CD14-positive monocyte (primary cell): ENCODE measurements around the gene SOST. TPM values are rescaled to one million over a fixed set of nuclear protein-coding genes. Genes with fewer than 3 reads are reported as not detected.
A peak's percentile ranks its signal among the peaks of the same experiment; 100 is the strongest.

Experiments
- DNase-seq, 3 donors: peaks; one replicate each; pipeline ENCODE4 v3.0.0-alpha.2; 2011 to 2022
- H2AFZ ChIP-seq: 2 replicates; pipeline ENCODE4 v1.6.0; 2012; ENCODE audit warnings: mild to moderate bottlenecking, low read depth, low read length, inconsistent platforms; ENCODE audit not compliant: insufficient read depth, poor library complexity, severe bottlenecking
- H3K27ac ChIP-seq, 2 donors: 1 replicate in 1 of 2; 2 replicates in 1 of 2; pipeline ENCODE4 v1.5.1; 2012 to 2013; ENCODE audit warnings: low read length in 2 of 2, control low read depth in 1 of 2, inconsistent platforms in 1 of 2, low read depth in 1 of 2, mild to moderate bottlenecking in 1 of 2
- H3K27me3 ChIP-seq, 2 donors: one replicate each; pipeline versions ENCODE4 v1.6.0 to v1.6.1; 2011 to 2013; ENCODE audit warnings: low read length in 2 of 2; ENCODE audit not compliant: control insufficient read depth in 2 of 2, insufficient read depth in 2 of 2
- H3K36me3 ChIP-seq, 2 donors: replicated peaks in 1 of 2; 1 replicate in 1 of 2; 2 replicates in 1 of 2; pipeline versions ENCODE4 v1.5.1 to v1.6.1; 2012 to 2013; ENCODE audit warnings: low read length in 2 of 2, control low read depth in 1 of 2, inconsistent platforms in 1 of 2, mild to moderate bottlenecking in 1 of 2; ENCODE audit not compliant: insufficient read depth in 2 of 2, control insufficient read depth in 1 of 2
- H3K4me1 ChIP-seq, 2 donors: 1 replicate in 1 of 2; 2 replicates in 1 of 2; pipeline versions ENCODE4 v1.5.1 to v1.6.1; 2012 to 2013; ENCODE audit warnings: low read length in 2 of 2, control low read depth in 1 of 2, inconsistent platforms in 1 of 2, mild to moderate bottlenecking in 1 of 2, moderate library complexity in 1 of 2; ENCODE audit not compliant: insufficient read depth in 2 of 2, control insufficient read depth in 1 of 2
- H3K4me2 ChIP-seq: replicated peaks from 2 replicates; pipeline ENCODE3; 2012; ENCODE audit warnings: low read length, moderate library complexity, mild to moderate bottlenecking; ENCODE audit not compliant: poor library complexity, severe bottlenecking; ENCODE audit errors: extremely low read depth
- H3K4me3 ChIP-seq, 3 experiments: fragments of 200-600 bp in 1 of 3; sonication (generic) in 1 of 3; replicated peaks in 1 of 3; 1 replicate in 2 of 3; 2 replicates in 1 of 3; pipeline ENCODE4 v1.5.1; 2011 to 2013; ENCODE audit warnings: low read length in 3 of 3, mild to moderate bottlenecking in 3 of 3, control low read depth in 2 of 3, low read depth in 2 of 3, inconsistent platforms in 1 of 3, moderate library complexity in 1 of 3
- H3K79me2 ChIP-seq: 2 replicates; pipeline ENCODE4 v1.6.0; 2012; ENCODE audit warnings: mild to moderate bottlenecking, control low read depth, inconsistent platforms, low read length, moderate library complexity; ENCODE audit not compliant: insufficient read depth
- H3K9ac ChIP-seq: 2 replicates; pipeline ENCODE4 v1.6.0; 2017; ENCODE audit warnings: low read length, mild to moderate bottlenecking; ENCODE audit not compliant: insufficient read depth, poor library complexity, severe bottlenecking
- H3K9me3 ChIP-seq, 2 donors: replicated peaks in 1 of 2; 1 replicate in 1 of 2; 2 replicates in 1 of 2; pipeline versions ENCODE4 v1.5.1 to v1.6.1; 2012 to 2013; ENCODE audit warnings: low read length in 2 of 2, control low read depth in 1 of 2; ENCODE audit not compliant: control insufficient read depth in 1 of 2, insufficient read depth in 1 of 2
- H4K20me1 ChIP-seq: 2 replicates; pipeline ENCODE4 v1.6.0; 2012; ENCODE audit warnings: mild to moderate bottlenecking, low read length, control low read depth, moderate library complexity; ENCODE audit not compliant: insufficient read depth
- H3K27ac Mint-ChIP-seq, 7 donors: one replicate each; pipeline ENCODE4 v1.8.0; 2020; ENCODE audit warnings: mild to moderate bottlenecking in 7 of 7, mixed read lengths in 7 of 7, moderate library complexity in 6 of 7, inconsistent platforms in 2 of 7
- H3K27me3 Mint-ChIP-seq, 3 donors: one replicate each; pipeline ENCODE4 v1.8.0; 2021 to 2022; ENCODE audit warnings: low read depth in 3 of 3, mild to moderate bottlenecking in 3 of 3, mixed read lengths in 3 of 3, moderate library complexity in 3 of 3, inconsistent platforms in 1 of 3
- H3K36me3 Mint-ChIP-seq, 2 donors: one replicate each; pipeline ENCODE4 v1.8.0; 2020; ENCODE audit warnings: mixed read lengths in 2 of 2, inconsistent platforms in 1 of 2, mild to moderate bottlenecking in 1 of 2
- H3K4me1 Mint-ChIP-seq: one replicate; pipeline ENCODE4 v1.8.0; 2020; ENCODE audit warnings: mild to moderate bottlenecking, mixed read lengths
- H3K4me3 Mint-ChIP-seq, 2 donors: one replicate each; pipeline ENCODE4 v1.8.0; 2020; ENCODE audit warnings: mild to moderate bottlenecking in 2 of 2, mixed read lengths in 2 of 2, moderate library complexity in 1 of 2
- H3K9me3 Mint-ChIP-seq, 7 donors: one replicate each; pipeline ENCODE4 v1.8.0; 2020 to 2022; ENCODE audit warnings: mixed read lengths in 7 of 7, mild to moderate bottlenecking in 6 of 7, moderate library complexity in 6 of 7, inconsistent platforms in 2 of 7
- CTCF ChIP-seq: fragments of 200-600 bp; IDR thresholded peaks from one replicate; pipeline ENCODE4 v1.8.0; 2022; ENCODE audit warnings: antibody characterized with exemption, mild to moderate bottlenecking
- WGBS: methylation state at CpG from one replicate; pipeline ENCODE4 v1.1.5; 2013; ENCODE audit warnings: missing lambda C conversion rate; ENCODE audit not compliant: insufficient coverage; 5-methylcytosine and 5-hydroxymethylcytosine counted together
- intact Hi-C, 2 donors: fragments of 100-400 bp; cut with micrococcal nuclease; formaldehyde crosslinking; loops; one replicate each; pipeline versions ENCODE4 v1.15.0 to v1.15.1; 2023
- polyA plus RNA-seq, 3 donors: library from polyadenylated mRNA; depleted of rRNA in 1 of 3; unstranded in 2 of 3; stranded (reverse) in 1 of 3; fragments of 300-500 nt in 2 of 3; fragments of >200 nt in 1 of 3; fragmentation: Illumina TruSeq in 2 of 3; gene quantifications; 1 replicate in 2 of 3; 2 replicates in 1 of 3; pipeline ENCODE4 v1.2.3, GENCODE V29; 2012 to 2021

The SOST gene
- polyA plus RNA-seq, 3 donors: not detected

GRCh38 chr17:43760254-43760852 lies 1.8 kb upstream of the SOST start:
- WGBS: 50% methylated on average over 2 of the region's 10 CpGs
- no peak overlapping the region for H3K4me3 ChIP-seq
- peaks cover 13 to 17% of the 10 kb centered on the region in 2 donors for H3K4me1 ChIP-seq
- peak overlapping the region in 1 of 7 donors; percentile 45 for H3K27ac Mint-ChIP-seq
- H2AFZ ChIP-seq: no peak overlapping the region
- H3K9me3 ChIP-seq: no peaks in the 10 kb centered on the region
- peak; percentile 69 to 82 (median 78) for DNase-seq
- no peak overlapping the region for H3K9ac ChIP-seq
- peaks cover 20% of the 10 kb centered on the region for H3K4me1 Mint-ChIP-seq
- H3K27me3 Mint-ChIP-seq: peaks cover 21 to 42% (median 26%) of the 10 kb centered on the region in 3 donors
- intact Hi-C loops: loop anchor here in 1 of 2 donors (1.0 to 5.0 kb wide), 2 partner anchors 66 to 183 kb away; no protein-coding TSS in a partner anchor
- H3K4me3 Mint-ChIP-seq: no peak overlapping the region
- H3K27me3 ChIP-seq: peaks cover 9 to 27% of the 10 kb centered on the region in 2 donors
- H3K27ac ChIP-seq: no peak overlapping the region
- H3K79me2 ChIP-seq: no peaks in the 10 kb centered on the region
- peaks cover 0 to 5% of the 10 kb centered on the region in 2 donors for H3K36me3 Mint-ChIP-seq
- no peaks in the 10 kb centered on the region for H3K36me3 ChIP-seq
- peaks cover 0 to 5% (median 0%) of the 10 kb centered on the region in 7 donors for H3K9me3 Mint-ChIP-seq
- TF ChIP-seq CTCF: peak; percentile 96
- peaks cover 5% of the 10 kb centered on the region for H4K20me1 ChIP-seq
- H3K4me2 ChIP-seq: no peak overlapping the region

- intact Hi-C loops: loop anchor here (1.0 to 5.0 kb wide), 3 partner anchors 65 to 183 kb away; no protein-coding TSS in a partner anchor
- H3K9me3 ChIP-seq: no peaks in the 10 kb centered on the region
- H3K27me3 ChIP-seq: peaks cover 11 to 30% of the 10 kb centered on the region in 2 donors
- H3K4me3 ChIP-seq: no peak overlapping the region
- H3K27ac ChIP-seq: no peak overlapping the region
- Mint-ChIP-seq H3K9me3 (peaks cover 0 to 5% (median 0%) of the 10 kb centered on the region in 7 donors), H3K4me3 (no peak overlapping the region), H3K27me3 (peaks cover 25 to 47% (median 31%) of the 10 kb centered on the region in 3 donors), H3K36me3 (peaks cover 0 to 5% of the 10 kb centered on the region in 2 donors), H3K27ac (peak overlapping the region in 1 of 7 donors; percentile 45), H3K4me1 (peaks cover 16% of the 10 kb centered on the region)
- peaks cover 2% of the 10 kb centered on the region for H4K20me1 ChIP-seq
- H3K4me1 ChIP-seq: peaks cover 9 to 18% of the 10 kb centered on the region in 2 donors
- no peak overlapping the region for H3K9ac ChIP-seq
- no peak for TF ChIP-seq CTCF
- WGBS: 94% methylated on average over 7 of the region's 7 CpGs
- H3K4me2 ChIP-seq: no peak overlapping the region
- no peaks in the 10 kb centered on the region for H3K79me2 ChIP-seq
- H3K36me3 ChIP-seq: no peaks in the 10 kb centered on the region
- DNase-seq: no peak
- H2AFZ ChIP-seq: no peak overlapping the region
Measured at GRCh38 chr17:43759836-43760235, 1.2 kb upstream of the SOST start.
